Astrocyte (in vitro differentiated cells and primary cell): ENCODE measurements around the gene CYP27B1. TPM values are rescaled to one million over a fixed set of nuclear protein-coding genes. Genes with fewer than 3 reads are reported as not detected.
A peak's percentile ranks its signal among the peaks of the same experiment; 100 is the strongest.

Source experiments
- DNase-seq: peaks from one replicate; pipeline ENCODE4 v3.0.0-alpha.2; 2010; ENCODE audit warnings: low read depth
- FAIRE-seq: peaks from 2 replicates; lab custom pipeline; 2011; peaks lifted over from hg19 to GRCh38; lab: Jason Lieb, UNC
- H2AFZ ChIP-seq: 2 replicates; pipeline ENCODE4 v1.6.0; 2012; ENCODE audit warnings: low read depth, low read length, inconsistent platforms
- H3K27ac ChIP-seq: 2 replicates; pipeline ENCODE4 v1.5.1; 2011; ENCODE audit warnings: low read depth, low read length, inconsistent platforms
- H3K27me3 ChIP-seq: 2 replicates; pipeline ENCODE4 v1.6.0; 2011; ENCODE audit warnings: low read length, inconsistent platforms; ENCODE audit not compliant: insufficient read depth
- H3K36me3 ChIP-seq: 2 replicates; pipeline ENCODE4 v1.5.1; 2011; ENCODE audit warnings: low read length, inconsistent platforms; ENCODE audit not compliant: insufficient read depth
- H3K4me1 ChIP-seq: 2 replicates; pipeline ENCODE4 v1.5.1; 2011; ENCODE audit warnings: low read length, inconsistent platforms; ENCODE audit not compliant: insufficient read depth
- H3K4me2 ChIP-seq: 2 replicates; pipeline ENCODE4 v1.6.0; 2012; ENCODE audit warnings: low read length, inconsistent platforms
- H3K4me3 ChIP-seq: 2 replicates; pipeline ENCODE4 v1.5.1; 2011; ENCODE audit warnings: low read depth, mild to moderate bottlenecking, low read length, inconsistent platforms; ENCODE audit not compliant: insufficient read depth
- H3K79me2 ChIP-seq: 2 replicates; pipeline ENCODE4 v1.6.0; 2012; ENCODE audit warnings: mild to moderate bottlenecking, low read length, inconsistent platforms; ENCODE audit not compliant: insufficient read depth
- H3K9ac ChIP-seq: 2 replicates; pipeline ENCODE4 v1.6.0; 2012; ENCODE audit warnings: mild to moderate bottlenecking, low read length, inconsistent platforms
- H3K9me3 ChIP-seq: 2 replicates; pipeline ENCODE4 v1.5.1; 2012; ENCODE audit warnings: low read depth, mild to moderate bottlenecking, low read length, inconsistent platforms; ENCODE audit not compliant: insufficient read depth
- H4K20me1 ChIP-seq: 2 replicates; pipeline ENCODE4 v1.6.0; 2012; ENCODE audit warnings: low read length, inconsistent platforms; ENCODE audit not compliant: insufficient read depth
- H3K27ac Mint-ChIP-seq: one replicate; pipeline ENCODE4 v1.8.0; 2021; ENCODE audit warnings: mild to moderate bottlenecking, mixed read lengths; ENCODE audit not compliant: unreplicated experiment
- H3K27me3 Mint-ChIP-seq: one replicate; pipeline ENCODE4 v1.8.0; 2021; ENCODE audit warnings: low read depth, mixed read lengths; ENCODE audit not compliant: unreplicated experiment
- H3K36me3 Mint-ChIP-seq: one replicate; pipeline ENCODE4 v1.8.0; 2021; ENCODE audit warnings: low read depth, mixed read lengths; ENCODE audit not compliant: unreplicated experiment
- H3K4me1 Mint-ChIP-seq: one replicate; pipeline ENCODE4 v1.8.0; 2021; ENCODE audit warnings: low read depth, mixed read lengths; ENCODE audit not compliant: unreplicated experiment
- H3K4me3 Mint-ChIP-seq: one replicate; pipeline ENCODE4 v1.8.0; 2021; ENCODE audit warnings: mild to moderate bottlenecking, moderate library complexity, mixed read lengths; ENCODE audit not compliant: unreplicated experiment
- H3K9me3 Mint-ChIP-seq: one replicate; pipeline ENCODE4 v1.8.0; 2021; ENCODE audit warnings: mild to moderate bottlenecking, mixed read lengths; ENCODE audit not compliant: unreplicated experiment
- EZH2 ChIP-seq: IDR thresholded peaks from 2 replicates; pipeline ENCODE4 v1.6.1; 2012; ENCODE audit warnings: mild to moderate bottlenecking, low read length, inconsistent platforms; ENCODE audit not compliant: insufficient read depth
- total RNA-seq: library from RNA; stranded (reverse); gene quantifications from 2 replicates; pipeline ENCODE4 v1.2.1, GENCODE V29; 2021
- TF ChIP-seq, protein P1 (sequence below): IDR thresholded peaks from 2 replicates; pipeline ENCODE4 v1.5.1; 2011; ENCODE audit warnings: low read depth, mild to moderate bottlenecking, inconsistent platforms, low read length, moderate library complexity; ENCODE audit not compliant: insufficient read depth

CYP27B1 gene
- total RNA-seq, 1 donor from 2014 or later, result 1.5 TPM

DNA sequence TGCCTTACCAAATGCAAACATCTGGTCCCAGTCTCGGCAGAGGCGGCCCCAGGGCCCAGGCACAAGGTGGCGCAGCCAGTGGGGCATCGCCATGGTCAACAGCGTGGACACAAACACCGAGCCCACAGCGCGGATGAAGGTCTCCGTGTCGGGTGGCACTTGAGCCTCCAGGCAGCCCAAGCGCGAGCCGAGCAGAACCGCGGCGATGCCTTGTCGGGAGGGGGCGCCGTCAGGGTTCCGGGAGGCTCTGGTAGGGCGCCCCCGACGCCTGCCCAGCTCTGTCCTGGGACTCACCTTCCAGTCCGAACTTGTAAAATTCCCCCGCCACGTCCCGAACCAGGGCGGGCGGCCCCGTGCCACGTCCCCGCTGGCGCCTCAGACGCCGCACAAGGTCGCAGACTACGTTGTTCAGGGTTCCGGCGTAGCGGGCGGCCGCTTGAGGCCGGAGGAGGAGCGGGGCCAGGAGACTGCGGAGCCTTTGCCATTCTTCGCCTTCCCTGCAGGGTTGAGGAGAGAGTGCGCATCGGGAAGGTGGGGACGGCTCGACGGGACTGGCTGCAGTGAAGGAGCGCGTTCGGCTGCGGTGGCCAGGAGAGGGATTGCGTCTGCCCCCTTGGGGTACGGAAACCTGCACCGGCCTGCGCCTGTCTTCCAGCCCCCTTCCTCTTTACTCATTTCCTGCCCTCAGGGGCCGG lies 1.7 kb downstream of the CYP27B1 start:
- no peaks in the 10 kb centered on the region for H3K79me2 ChIP-seq
- TF ChIP-seq EZH2, result peak; percentile 98
- TF ChIP-seq, protein P1, sequence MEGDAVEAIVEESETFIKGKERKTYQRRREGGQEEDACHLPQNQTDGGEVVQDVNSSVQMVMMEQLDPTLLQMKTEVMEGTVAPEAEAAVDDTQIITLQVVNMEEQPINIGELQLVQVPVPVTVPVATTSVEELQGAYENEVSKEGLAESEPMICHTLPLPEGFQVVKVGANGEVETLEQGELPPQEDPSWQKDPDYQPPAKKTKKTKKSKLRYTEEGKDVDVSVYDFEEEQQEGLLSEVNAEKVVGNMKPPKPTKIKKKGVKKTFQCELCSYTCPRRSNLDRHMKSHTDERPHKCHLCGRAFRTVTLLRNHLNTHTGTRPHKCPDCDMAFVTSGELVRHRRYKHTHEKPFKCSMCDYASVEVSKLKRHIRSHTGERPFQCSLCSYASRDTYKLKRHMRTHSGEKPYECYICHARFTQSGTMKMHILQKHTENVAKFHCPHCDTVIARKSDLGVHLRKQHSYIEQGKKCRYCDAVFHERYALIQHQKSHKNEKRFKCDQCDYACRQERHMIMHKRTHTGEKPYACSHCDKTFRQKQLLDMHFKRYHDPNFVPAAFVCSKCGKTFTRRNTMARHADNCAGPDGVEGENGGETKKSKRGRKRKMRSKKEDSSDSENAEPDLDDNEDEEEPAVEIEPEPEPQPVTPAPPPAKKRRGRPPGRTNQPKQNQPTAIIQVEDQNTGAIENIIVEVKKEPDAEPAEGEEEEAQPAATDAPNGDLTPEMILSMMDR, result no peak
- peak overlapping the region; percentile 49 for H2AFZ ChIP-seq
- no peaks in the 10 kb centered on the region for H3K36me3 ChIP-seq
- DNase-seq (no peak), FAIRE-seq (no peak)
- H3K27ac ChIP-seq, result no peak overlapping the region
- Mint-ChIP-seq H3K4me1 (peaks cover 5% of the 10 kb centered on the region), H3K36me3 (peaks cover 20% of the 10 kb centered on the region), H3K4me3 (no peak overlapping the region), H3K9me3 (no peaks in the 10 kb centered on the region), H3K27ac (no peak overlapping the region), H3K27me3 (peaks cover 50% of the 10 kb centered on the region)
- peak overlapping the region; percentile 44 for H3K4me3 ChIP-seq
- H3K9ac ChIP-seq, result peak overlapping the region; percentile 31
- peaks cover 36% of the 10 kb centered on the region for H3K27me3 ChIP-seq
- peaks cover 26% of the 10 kb centered on the region for H3K4me1 ChIP-seq
- H3K4me2 ChIP-seq, result peak overlapping the region; percentile 80
- peaks cover 5% of the 10 kb centered on the region for H4K20me1 ChIP-seq
- no peaks in the 10 kb centered on the region for H3K9me3 ChIP-seq

DNA sequence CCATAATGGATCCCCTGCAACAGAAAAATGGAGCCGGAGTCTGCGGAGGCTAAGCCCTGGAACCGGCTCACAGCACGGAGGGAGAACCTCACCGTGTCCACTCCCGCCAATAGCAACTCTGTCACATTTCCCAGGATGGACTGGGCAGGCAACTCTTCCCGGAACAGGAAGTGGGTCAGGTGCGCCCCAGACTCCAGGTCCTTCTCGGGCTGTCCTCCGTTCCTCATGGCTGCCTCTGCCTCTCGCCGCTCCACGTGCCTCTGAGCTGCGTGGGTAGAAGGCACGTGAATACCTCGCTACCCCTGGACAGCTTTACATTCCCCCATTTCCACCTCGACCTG lies 2.2 kb downstream of the CYP27B1 start:
- Histone ChIP-seq H3K9me3 (no peaks in the 10 kb centered on the region), H3K79me2 (no peaks in the 10 kb centered on the region), H4K20me1 (peaks cover 10% of the 10 kb centered on the region), H3K4me2 (peak overlapping the region; percentile 80), H2AFZ (peak overlapping the region; percentile 49), H3K9ac (peak overlapping the region; percentile 31), H3K4me3 (peak overlapping the region; percentile 44), H3K36me3 (no peaks in the 10 kb centered on the region), H3K27me3 (peaks cover 36% of the 10 kb centered on the region), H3K4me1 (peaks cover 26% of the 10 kb centered on the region), H3K27ac (no peak overlapping the region)
- TF ChIP-seq EZH2, result no peak
- TF ChIP-seq, protein P1, result no peak
- peaks cover 20% of the 10 kb centered on the region for H3K36me3 Mint-ChIP-seq
- FAIRE-seq, result no peak
- H3K27ac Mint-ChIP-seq, result no peak overlapping the region
- peaks cover 50% of the 10 kb centered on the region for H3K27me3 Mint-ChIP-seq
- DNase-seq, result no peak
- no peak overlapping the region for H3K4me3 Mint-ChIP-seq
- H3K4me1 Mint-ChIP-seq, result peaks cover 5% of the 10 kb centered on the region
- no peaks in the 10 kb centered on the region for H3K9me3 Mint-ChIP-seq
